Measurements from ENCODE around the gene SLC66A2. TPM values are rescaled to one million over a fixed set of nuclear protein-coding genes. Genes with fewer than 3 reads are reported as not detected.

The SLC66A2 gene
- total and polyA plus RNA-seq, 2 of the 13 experiments (the other 11 are each of a cell fraction or from before 2014, with no cell fraction given): 33.5 to 41.9 TPM

- Histone ChIP-seq H3K36me3 (replicated peaks in 1 of 2; ENCODE audit: control insufficient read depth in 1 of 2, insufficient read depth in 2 of 2, low read length in 2 of 2) (no peaks in the 10 kb centered on the region), H3K27ac (ENCODE audit: extremely low read length, insufficient read depth, low read length) (no peak overlapping the region), H3K4me3 (replicated peaks in 1 of 3; ENCODE audit: insufficient read depth in 1 of 3, low read depth in 2 of 3, low read length in 3 of 3) (no peak overlapping the region), H3K79me2 (ENCODE audit: insufficient read depth, low read length) (no peaks in the 10 kb centered on the region), H3K9me3 (ENCODE audit: low read length) (no peaks in the 10 kb centered on the region), H3K4me2 (ENCODE audit: low read depth, low read length) (no peak overlapping the region), H2AFZ (ENCODE audit: low read length) (no peak overlapping the region), H4K20me1 (ENCODE audit: insufficient read depth, low read length) (no peaks in the 10 kb centered on the region), H3K9ac (ENCODE audit: insufficient read depth, low read depth, low read length) (no peak overlapping the region), H3K27me3 (ENCODE audit: control insufficient read depth in 1 of 2, insufficient read depth in 2 of 2, low read length in 2 of 2) (peaks cover 15 to 68% of the 10 kb centered on the region in 2 experiments), H3K4me1 (ENCODE audit: insufficient read depth, low read length) (peaks cover 8% of the 10 kb centered on the region)
- TF ChIP-seq ZNF33A (CRISPR knock-in tag; IDR thresholded peaks at IDR 0.05; ENCODE audit: borderline replicate concordance) (no peak), KLF15 (CRISPR knock-in tag; IDR thresholded peaks at IDR 0.05; ENCODE audit: borderline replicate concordance) (no peak), RAD21 (CRISPR knock-in tag; IDR thresholded peaks at IDR 0.05) (no peak), DPF2 (CRISPR knock-in tag; IDR thresholded peaks at IDR 0.05; ENCODE audit: borderline replicate concordance, low read depth) (no peak), ZBTB25 (CRISPR knock-in tag; IDR thresholded peaks at IDR 0.05) (no peak), HDAC2 (CRISPR knock-in tag; IDR thresholded peaks at IDR 0.05) (no peak), ZHX1 (CRISPR knock-in tag; IDR thresholded peaks at IDR 0.05; ENCODE audit: low read depth) (no peak), ZBTB4 (CRISPR knock-in tag; IDR thresholded peaks at IDR 0.05; ENCODE audit: borderline replicate concordance) (no peak), ZNF337 (CRISPR knock-in tag; IDR thresholded peaks at IDR 0.05; ENCODE audit: borderline replicate concordance, low read depth) (no peak), MLLT10 (CRISPR knock-in tag; IDR thresholded peaks at IDR 0.05) (no peak), RFX5 (IDR thresholded peaks at IDR 0.05; ENCODE audit: low read depth, low read length) (no peak), HNF4G (IDR thresholded peaks at IDR 0.05; ENCODE audit: borderline replicate concordance, low read depth, low read length) (no peak), HNF4G (CRISPR knock-in tag; IDR thresholded peaks at IDR 0.05; ENCODE audit: borderline replicate concordance, low read depth) (no peak), SP140L (CRISPR knock-in tag; IDR thresholded peaks at IDR 0.05; ENCODE audit: borderline replicate concordance) (no peak), ZNF672 (CRISPR knock-in tag; IDR thresholded peaks at IDR 0.05) (no peak)
- CTCF ChIA-PET (ENCODE audit: low intra/inter-chr PET ratio, low total read pairs): no interaction called here
- intact Hi-C loops (cut with micrococcal nuclease; ENCODE audit: unreplicated experiment) (no loop called here), in situ Hi-C loops (cut with HindIII; ENCODE audit: extremely low pct_ligation_motif_present, low pct_unique_long_range_greater_than_20kb) (no loop called here)
- POLR2A ChIA-PET: no interaction called here
- FAIRE-seq: no peak
- DNase-seq (ENCODE audit: low spot score): no peak
- 22% methylated on average over 10 of the region's 15 CpGs for WGBS (ENCODE audit: low lambda C conversion rate)
- BruUV-seq (replicated peaks): no TSS peak
- ATAC-seq: no peak
Observed at GRCh38 chr18:79875531-79875919, 75.9 kb downstream of the SLC66A2 start.
